Body of pancreas (tissue), 4 donors: ENCODE data around the gene C14orf119.

Experiments used
- POLR2A ChIP-seq, 3 donors: fragments of 450-650 bp; IDR thresholded peaks; one replicate each; pipeline ENCODE4 v1.6.1; 2016; ENCODE audit warnings: antibody characterized with exemption in 3 of 3, mild to moderate bottlenecking in 2 of 3
- TF ChIP-seq, protein P1 (sequence below), 7 experiments: fragments of 450-650 bp in 4 of 7; fragments of 200-600 bp in 3 of 7; sonication (generic) in 3 of 7; IDR thresholded peaks; one replicate each; pipeline ENCODE4 v1.5.1; 2016 to 2019; ENCODE audit warnings: antibody characterized with exemption in 7 of 7

DNA sequence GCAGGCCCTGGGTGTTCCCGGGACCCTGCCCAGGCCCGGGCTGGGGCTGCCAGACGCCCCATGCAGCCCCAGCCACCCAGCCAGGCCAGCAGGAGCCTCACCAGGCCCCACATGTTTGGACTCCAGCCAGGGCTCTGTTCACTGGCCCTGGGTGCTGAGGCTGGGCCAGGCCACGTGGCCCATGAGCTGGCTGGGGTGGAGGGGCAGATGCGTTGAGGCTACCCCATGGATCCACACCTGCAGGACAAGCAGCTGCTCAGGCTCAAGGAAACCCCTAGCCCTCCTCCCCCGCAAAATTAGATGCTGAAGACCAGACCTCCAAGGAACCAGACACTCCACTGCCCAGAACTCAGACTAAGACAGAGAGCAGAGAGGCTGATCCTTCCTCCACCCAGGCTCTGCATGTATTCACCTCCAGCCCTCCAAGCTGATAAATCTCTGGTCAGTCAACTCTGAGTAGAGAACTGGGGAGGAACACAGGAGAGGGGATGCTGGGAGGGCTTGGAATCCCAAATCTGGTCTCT is 39.6 kb upstream of the C14orf119 start:
- TF ChIP-seq, protein P1, sequence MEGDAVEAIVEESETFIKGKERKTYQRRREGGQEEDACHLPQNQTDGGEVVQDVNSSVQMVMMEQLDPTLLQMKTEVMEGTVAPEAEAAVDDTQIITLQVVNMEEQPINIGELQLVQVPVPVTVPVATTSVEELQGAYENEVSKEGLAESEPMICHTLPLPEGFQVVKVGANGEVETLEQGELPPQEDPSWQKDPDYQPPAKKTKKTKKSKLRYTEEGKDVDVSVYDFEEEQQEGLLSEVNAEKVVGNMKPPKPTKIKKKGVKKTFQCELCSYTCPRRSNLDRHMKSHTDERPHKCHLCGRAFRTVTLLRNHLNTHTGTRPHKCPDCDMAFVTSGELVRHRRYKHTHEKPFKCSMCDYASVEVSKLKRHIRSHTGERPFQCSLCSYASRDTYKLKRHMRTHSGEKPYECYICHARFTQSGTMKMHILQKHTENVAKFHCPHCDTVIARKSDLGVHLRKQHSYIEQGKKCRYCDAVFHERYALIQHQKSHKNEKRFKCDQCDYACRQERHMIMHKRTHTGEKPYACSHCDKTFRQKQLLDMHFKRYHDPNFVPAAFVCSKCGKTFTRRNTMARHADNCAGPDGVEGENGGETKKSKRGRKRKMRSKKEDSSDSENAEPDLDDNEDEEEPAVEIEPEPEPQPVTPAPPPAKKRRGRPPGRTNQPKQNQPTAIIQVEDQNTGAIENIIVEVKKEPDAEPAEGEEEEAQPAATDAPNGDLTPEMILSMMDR (IDR thresholded peaks at IDR 0.05), result no peak
- no peak for TF ChIP-seq POLR2A (IDR thresholded peaks at IDR 0.05)
